ENCODE results near the gene C4BPB. TPM values are rescaled to one million over a fixed set of nuclear protein-coding genes. Genes with fewer than 3 reads are reported as not detected.

The C4BPB gene
- total and polyA plus RNA-seq, 2 of the 4 experiments (the other 2 are of a cell fraction): not detected

Other genes starting within 250 kb of the C4BPB start
- gene IL20, start 223.2 kb upstream of the C4BPB start, total RNA-seq (2012; rRNA removed): not detected in 2 replicates
- not detected in 2 replicates for gene IL20, start 223.2 kb upstream of the C4BPB start, polyA plus RNA-seq (2012; rRNA removed)
- gene IL24, start 191.4 kb upstream of the C4BPB start, total RNA-seq (2012; rRNA removed): under 0.01 and 0.18 TPM in 2 replicates
- 0.12 and 0.22 TPM in 2 replicates for gene IL24, start 191.4 kb upstream of the C4BPB start, polyA plus RNA-seq (2012; rRNA removed)
- not detected in 2 replicates for gene FCMR, start 166.9 kb upstream of the C4BPB start, total RNA-seq (2012; rRNA removed)
- 0.09 and 0.29 TPM in 2 replicates for gene FCMR, start 166.9 kb upstream of the C4BPB start, polyA plus RNA-seq (2012; rRNA removed)
- not detected in 2 replicates for gene PIGR, start 142.4 kb upstream of the C4BPB start, total RNA-seq (2012; rRNA removed)
- gene PIGR, start 142.4 kb upstream of the C4BPB start, polyA plus RNA-seq (2012; rRNA removed): not detected in 2 replicates
- gene FCAMR, start 118.4 kb upstream of the C4BPB start, total RNA-seq (2012; rRNA removed): not detected in 2 replicates
- not detected in 2 replicates for gene FCAMR, start 118.4 kb upstream of the C4BPB start, polyA plus RNA-seq (2012; rRNA removed)
- under 0.01 TPM in 1 of 2 replicates, not detected in the other for gene C1orf116, start 56.1 kb upstream of the C4BPB start, total RNA-seq (2012; rRNA removed)
- gene C1orf116, start 56.1 kb upstream of the C4BPB start, polyA plus RNA-seq (2012; rRNA removed): 0.03 TPM in 1 of 2 replicates, not detected in the other
- gene YOD1, start 37.7 kb upstream of the C4BPB start, total RNA-seq (2012; rRNA removed): 5.4 and 10.3 TPM in 2 replicates
- gene YOD1, start 37.7 kb upstream of the C4BPB start, polyA plus RNA-seq (2012; rRNA removed): 1.6 and 1.8 TPM in 2 replicates
- 1.3 and 1.7 TPM in 2 replicates for gene PFKFB2, start 35.6 kb upstream of the C4BPB start, total RNA-seq (2012; rRNA removed)
- gene PFKFB2, start 35.6 kb upstream of the C4BPB start, polyA plus RNA-seq (2012; rRNA removed): 0.53 and 0.62 TPM in 2 replicates
- gene C4BPA, start 15.4 kb downstream of the C4BPB start, total RNA-seq (2012; rRNA removed): not detected in 2 replicates
- not detected in 2 replicates for gene C4BPA, start 15.4 kb downstream of the C4BPB start, polyA plus RNA-seq (2012; rRNA removed)
- 6.6 and 9.7 TPM in 2 replicates for gene CD55, start 232.8 kb downstream of the C4BPB start, total RNA-seq (2012; rRNA removed)
- gene CD55, start 232.8 kb downstream of the C4BPB start, polyA plus RNA-seq (2012; rRNA removed): 11.5 and 11.6 TPM in 2 replicates